GM18499 (cell line): ENCODE data around the gene PHF12.

Experiments
- ATAC-seq: cut with Tn5 transposase; IDR thresholded peaks from one replicate; pipeline ENCODE4 v1.9.1; 2021; ENCODE audit warnings: moderate number of reproducible peaks; ENCODE audit not compliant: insufficient read depth, unreplicated experiment

Gene PHF12

DNA sequence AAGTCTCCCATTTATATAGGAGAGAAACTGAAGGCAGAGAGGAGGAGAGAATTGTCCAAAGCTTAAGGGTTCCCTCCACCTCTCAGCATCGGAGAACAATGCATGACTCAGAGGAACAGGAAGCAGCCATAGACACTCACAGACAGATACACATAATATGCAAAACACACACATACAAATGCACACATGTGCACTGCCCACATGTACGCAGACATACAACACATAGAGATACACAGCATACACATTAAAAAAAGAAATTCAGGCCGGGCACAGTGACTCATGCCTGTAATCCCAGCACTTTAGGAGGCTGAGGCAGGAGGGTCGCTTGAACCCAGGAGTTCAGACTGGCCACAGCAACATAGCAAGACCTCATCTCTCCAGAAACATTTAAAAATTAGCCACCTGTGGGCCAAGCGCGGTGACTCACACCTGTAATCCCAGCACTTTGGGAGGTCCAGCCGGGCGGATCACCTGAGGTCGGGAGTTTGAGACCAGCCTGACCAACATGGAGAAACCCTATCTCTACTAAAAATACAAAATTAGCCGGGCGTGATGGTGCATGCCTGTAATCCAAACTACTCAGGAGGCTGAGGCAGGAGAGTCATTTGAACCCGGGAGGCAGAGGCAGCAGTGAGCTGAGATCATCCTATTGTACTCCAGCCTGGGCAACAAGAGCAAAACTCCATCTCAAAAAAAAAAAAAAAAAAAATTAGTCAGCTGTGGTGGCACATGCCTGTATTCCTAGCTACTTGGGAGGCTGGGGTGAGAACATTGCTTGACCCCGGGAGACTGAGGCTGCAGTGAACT, 85.2 kb downstream of the PHF12 start:
- no peak for ATAC-seq

DNA sequence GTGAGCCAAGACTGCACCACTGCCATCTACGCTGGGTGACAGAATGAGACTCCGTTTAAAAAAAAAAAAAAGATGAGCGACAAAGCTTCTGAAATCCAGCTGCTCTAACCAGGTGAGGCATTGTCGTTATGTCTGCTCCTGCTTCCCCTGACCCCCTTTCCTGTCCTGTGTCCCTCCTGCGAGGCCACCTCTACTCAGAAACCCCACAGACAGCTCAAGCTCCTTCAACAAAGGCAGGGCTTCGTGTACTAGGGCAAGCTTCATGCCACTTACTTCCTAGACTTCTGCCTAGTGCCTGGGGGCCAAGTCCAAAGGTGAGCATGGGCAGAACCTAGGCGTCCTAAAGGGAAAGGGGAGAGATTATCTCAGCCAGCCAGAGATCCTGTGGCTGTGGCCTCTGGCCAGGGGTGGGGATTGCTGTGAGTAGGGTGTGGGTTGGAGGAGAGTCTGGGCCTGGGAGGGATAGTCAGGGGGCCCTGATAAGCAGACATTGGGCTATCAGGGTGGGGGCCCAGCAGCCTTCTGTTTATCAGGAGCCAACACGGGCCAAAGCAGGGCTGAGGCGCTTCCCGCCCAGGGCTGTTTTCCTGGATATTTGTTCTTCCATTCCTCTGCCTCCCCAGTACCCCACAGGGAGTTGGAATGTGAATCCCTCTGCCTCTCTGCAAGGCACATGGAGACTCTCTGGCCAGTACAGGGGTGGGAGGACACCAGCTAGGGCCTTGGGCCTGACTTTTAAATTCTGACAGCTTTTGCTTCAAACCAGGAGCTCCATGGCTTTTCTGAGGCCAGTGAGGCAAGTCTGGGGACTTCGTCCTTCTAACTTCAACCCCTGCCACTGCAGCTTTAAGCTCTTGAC, 86.1 kb downstream of the PHF12 start:
- no peak for ATAC-seq

DNA sequence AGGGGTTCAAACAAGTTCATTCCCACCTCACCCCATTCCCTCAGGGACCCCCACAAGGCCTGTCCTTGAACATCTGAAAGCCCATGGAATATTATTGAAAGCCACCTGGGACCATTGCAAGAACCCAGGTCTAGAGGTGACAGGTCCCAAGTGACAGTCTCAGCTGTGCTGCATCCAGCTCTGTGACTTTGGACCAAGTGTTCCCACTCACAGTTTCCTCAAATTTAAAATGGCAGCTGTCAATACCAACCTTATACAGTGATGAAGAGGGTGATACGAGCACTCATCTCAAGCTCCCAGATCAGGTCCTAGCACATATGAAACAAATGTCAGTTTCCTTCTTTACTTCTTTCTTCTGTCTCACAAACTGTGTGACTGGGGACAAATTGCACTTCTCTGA, 87.4 kb downstream of the PHF12 start:
- no peak for ATAC-seq

DNA sequence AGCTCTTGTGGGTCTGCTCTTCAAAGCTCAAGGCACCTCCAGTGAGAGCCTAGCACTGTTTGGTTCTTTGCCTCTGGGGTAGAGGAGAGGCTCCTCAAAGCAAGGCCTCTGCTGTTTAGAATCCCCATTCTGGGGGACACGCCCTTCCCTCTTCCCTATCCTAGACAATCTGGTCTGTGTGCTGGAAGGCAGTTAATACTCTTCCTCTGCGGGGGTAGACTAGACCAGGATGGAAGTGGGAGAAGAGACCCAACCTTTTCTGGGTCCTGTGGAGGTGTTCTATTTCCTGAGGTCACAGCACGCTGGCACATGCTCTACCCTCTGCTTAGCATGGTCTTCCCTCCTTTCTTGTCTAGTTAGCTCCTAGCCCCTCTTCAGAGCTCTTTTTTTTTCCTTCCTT, 88.8 kb downstream of the PHF12 start:
- no peak for ATAC-seq

DNA sequence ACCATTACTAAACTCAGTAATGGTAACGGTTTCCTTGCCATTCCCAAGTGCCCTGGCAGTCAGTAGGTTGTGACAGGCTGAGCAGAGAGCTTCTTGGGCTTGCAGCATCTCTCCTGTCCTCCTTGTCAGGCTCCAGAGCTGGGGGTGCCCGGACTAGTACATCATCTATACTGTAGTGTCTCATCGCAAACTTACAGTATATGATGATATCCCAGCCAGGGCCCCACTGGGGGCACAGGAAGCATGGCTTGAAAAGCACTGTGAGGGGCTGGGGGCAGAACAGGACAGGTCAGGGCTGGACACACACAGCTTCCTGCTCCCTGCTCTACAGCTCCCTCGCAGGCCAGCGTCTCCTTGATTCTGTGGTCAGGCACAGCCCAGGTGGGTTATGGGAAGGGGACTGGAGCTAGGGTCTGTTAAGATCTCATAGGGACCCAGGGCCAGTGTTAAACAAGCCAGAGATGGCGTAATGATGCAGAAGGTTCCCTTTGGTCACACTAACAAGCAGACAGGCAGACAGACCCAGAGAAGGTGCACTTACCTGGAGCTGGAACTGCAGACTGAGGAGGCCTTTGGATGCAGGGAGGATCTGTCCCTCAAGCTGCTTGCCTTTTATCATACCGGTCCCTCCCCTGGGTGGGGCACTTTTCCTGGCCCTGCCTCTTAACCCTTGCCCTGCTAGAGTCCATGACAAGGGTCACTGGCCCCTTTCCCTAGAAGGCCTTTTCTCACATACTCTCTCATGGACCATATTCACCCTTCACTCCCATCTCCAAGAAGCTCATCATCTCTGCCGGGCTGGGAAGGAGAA, 89.7 kb downstream of the PHF12 start:
- ATAC-seq = no peak

DNA sequence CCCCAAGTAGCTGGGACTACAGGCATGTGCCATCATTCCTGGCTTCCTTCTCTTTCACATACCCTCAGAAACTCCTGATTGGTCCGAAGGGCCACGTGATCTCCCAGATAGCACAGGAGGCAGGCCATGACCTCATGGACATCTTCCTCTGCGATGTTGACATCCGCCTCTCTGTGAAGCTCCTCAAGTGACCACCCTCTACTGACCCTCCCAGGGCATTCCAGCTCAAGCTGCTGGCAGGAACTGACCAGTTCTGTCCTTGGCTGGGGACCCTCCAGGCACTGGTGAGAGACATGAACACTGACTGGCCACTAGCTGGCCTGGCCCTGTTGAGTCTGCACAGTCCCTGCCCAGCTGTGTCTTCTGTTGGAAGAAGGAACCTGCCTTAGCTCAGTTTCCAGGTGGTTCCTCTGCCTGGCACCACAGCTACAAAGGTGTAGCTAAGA, 90.9 kb downstream of the PHF12 start:
- no peak for ATAC-seq

DNA sequence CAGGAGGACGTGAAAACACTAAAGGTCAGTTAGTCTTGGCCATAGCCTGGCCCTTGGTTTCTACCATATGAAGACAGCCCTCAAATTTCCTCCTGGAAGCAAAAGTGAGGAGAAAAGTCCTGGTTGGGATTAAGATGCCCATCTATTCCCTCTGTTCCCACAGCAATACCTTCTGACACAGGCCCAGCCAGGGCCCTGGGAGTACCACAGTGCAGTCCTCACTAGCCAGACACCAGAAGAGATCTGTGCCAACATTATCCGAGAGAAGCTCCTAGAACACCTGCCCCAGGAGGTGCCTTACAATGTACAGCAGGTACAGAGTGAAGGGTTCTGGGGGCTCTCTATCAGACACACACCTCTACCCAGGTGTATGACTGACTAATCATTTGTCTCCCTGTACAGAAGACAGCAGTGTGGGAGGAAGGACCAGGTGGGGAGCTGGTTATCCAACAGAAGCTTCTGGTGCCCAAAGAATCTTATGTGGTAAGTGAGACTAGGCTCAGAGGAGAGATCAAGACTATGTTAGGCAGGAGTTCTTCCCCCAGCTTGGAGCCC, 92.4 kb downstream of the PHF12 start:
- no peak for ATAC-seq

DNA sequence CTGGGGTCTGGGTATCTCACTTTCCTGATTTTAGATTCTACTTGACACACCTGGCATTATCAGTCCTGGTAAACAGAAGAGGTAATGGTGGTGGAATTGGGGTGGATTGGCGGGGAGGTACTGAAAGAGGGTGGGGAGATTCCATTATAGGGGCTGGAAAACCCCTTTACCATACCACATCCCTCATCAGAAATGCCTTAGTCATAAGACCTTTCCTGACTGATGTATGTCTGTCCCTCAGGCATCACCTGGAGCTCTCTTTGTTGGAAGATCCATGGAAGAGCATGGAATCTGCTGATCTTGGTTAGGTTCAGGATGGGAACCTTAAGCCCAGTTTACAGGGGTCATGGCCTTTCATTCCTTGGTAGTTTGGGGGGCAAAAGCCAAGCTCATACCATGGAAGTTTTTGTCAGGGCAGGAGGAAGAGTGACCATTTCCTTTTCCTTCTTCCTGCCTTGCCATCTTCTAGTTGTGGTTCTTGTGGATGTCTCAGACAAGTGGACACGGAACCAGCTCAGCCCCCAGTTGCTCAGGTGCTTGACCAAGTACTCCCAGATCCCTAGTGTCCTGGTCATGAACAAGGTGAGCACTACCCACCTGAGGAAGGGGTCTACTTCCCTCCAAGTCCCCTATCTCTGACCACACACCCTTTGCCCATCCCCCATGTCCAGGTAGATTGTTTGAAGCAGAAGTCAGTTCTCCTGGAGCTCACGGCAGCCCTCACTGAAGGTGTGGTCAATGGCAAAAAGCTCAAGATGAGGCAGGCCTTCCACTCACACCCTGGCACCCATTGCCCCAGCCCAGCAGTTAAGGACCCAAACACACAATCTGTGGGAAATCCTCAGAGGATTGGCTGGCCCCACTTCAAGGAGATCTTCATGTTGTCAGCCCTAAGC, 93.2 kb downstream of the PHF12 start:
- no peak for ATAC-seq

DNA sequence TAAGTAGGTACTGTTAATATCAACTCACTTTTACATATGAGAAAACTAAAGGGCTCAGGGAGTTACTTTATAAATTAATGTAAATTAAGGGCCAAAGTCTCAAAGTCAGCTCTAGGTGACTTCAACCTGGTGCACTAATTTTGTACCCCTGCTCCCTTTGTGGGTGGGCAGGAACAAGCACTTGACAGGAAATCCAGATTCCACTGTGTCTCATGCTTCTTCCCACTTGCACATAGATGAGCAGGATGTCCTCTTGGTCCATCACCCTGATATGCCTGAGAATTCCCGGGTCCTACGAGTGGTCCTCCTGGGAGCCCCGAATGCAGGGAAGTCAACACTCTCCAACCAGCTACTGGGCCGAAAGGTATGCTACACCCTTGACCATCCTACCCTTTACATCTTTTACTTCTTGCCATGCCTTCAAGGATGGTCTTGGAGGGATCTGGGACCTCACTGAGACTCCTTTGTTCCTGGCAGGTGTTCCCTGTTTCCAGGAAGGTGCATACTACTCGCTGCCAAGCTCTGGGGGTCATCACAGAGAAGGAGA, 95.2 kb downstream of the PHF12 start:
- ATAC-seq = no peak

DNA sequence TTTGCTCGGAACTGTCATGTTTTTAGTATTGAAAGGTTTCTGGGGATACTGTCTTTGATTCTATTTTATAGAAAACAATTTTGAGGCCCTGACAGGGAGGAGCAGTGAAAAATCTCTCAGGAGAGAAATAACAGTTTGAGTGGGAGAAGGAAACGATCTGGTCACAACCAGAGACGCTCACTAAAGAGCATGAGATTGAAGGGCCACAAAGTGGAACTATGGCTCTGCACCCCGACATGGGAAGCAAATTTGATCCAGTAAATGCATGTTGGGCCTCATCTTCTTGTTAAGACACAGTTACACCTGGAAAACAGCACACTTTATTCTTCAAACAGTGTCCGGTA, 96.0 kb downstream of the PHF12 start:
- ATAC-seq = no peak
